AG08396 (cell line): ENCODE data around the gene TSPAN31.
"Not testable (repeated sequence)": the region's sequence is repeated elsewhere in the genome, so short reads cannot be mapped to it uniquely, and the experiment has no call there.

ENCODE experiments used
- DNase-seq: peaks from one replicate; pipeline ENCODE4 v3.0.0; 2012; ENCODE audit warnings: low spot score, mixed read lengths

Gene TSPAN31

GRCh38 chr12:57766464-57767304, 21.8 kb downstream of the TSPAN31 start, which contains the start of gene CYP27B1:
TSS of gene CYP27B1 (minus strand) at chr12:57767078. CDS start at chr12:57767041, 37 bp downstream.
- no peak for DNase-seq

GRCh38 chr12:57767305-57767698, 22.5 kb downstream of the TSPAN31 start:
- no peak for DNase-seq

GRCh38 chr12:57767876-57768275, 23.0 kb downstream of the TSPAN31 start:
- DNase-seq = no peak

GRCh38 chr12:57769594-57769993, 24.8 kb downstream of the TSPAN31 start:
- no peak for DNase-seq

GRCh38 chr12:57770734-57771133, 25.9 kb downstream of the TSPAN31 start:
- DNase-seq = no peak

GRCh38 chr12:57771236-57771872, 26.5 kb downstream of the TSPAN31 start:
- peak; percentile 93 for DNase-seq

- DNase-seq = peak; percentile 96
Measured at GRCh38 chr12:57771873-57772428, 27.1 kb downstream of the TSPAN31 start, which contains the start of gene METTL1. TSS of gene METTL1 (minus strand) at chr12:57772105. CDS start at chr12:57772083, 22 bp downstream.

- DNase-seq = peak; percentile 69
Measured at GRCh38 chr12:57772429-57773322, 27.8 kb downstream of the TSPAN31 start, which contains the start of gene EEF1AKMT3. TSS of gene EEF1AKMT3 (plus strand) at chr12:57772614. CDS start at chr12:57772725, 111 bp downstream.

GRCh38 chr12:57774634-57775033, 29.8 kb downstream of the TSPAN31 start:
- not testable (repeated sequence) for DNase-seq

- DNase-seq = no peak
Measured at GRCh38 chr12:57775044-57775443, 30.2 kb downstream of the TSPAN31 start.

- no peak for DNase-seq
Measured at GRCh38 chr12:57775563-57776246, 30.9 kb downstream of the TSPAN31 start.

- DNase-seq = no peak
Measured at GRCh38 chr12:57776247-57776587, 31.4 kb downstream of the TSPAN31 start.

GRCh38 chr12:57777367-57777766, 32.5 kb downstream of the TSPAN31 start:
- DNase-seq = no peak

- no peak for DNase-seq
Measured at GRCh38 chr12:57777911-57778310, 33.1 kb downstream of the TSPAN31 start.

GRCh38 chr12:57779736-57780135, 34.9 kb downstream of the TSPAN31 start:
- DNase-seq = no peak

- DNase-seq = no peak
Measured at GRCh38 chr12:57780284-57780897, 35.6 kb downstream of the TSPAN31 start.

- no peak for DNase-seq
Measured at GRCh38 chr12:57781244-57781643, 36.4 kb downstream of the TSPAN31 start.

- DNase-seq = no peak
Measured at GRCh38 chr12:57781801-57782200, 37.0 kb downstream of the TSPAN31 start.

- DNase-seq = no peak
Measured at GRCh38 chr12:57782243-57782607, 37.4 kb downstream of the TSPAN31 start.

- DNase-seq = peak; percentile 87
Measured at GRCh38 chr12:57782608-57783465, 38.0 kb downstream of the TSPAN31 start, which contains the start of gene TSFM. TSS of gene TSFM (plus strand) at chr12:57782787. CDS start at chr12:57782802, 15 bp downstream.
